AG04449 (cell line): ENCODE results near the gene MTHFR.

Source experiments
- CTCF ChIA-PET: fragments of 350-600 bp; formaldehyde crosslinking; extraction: SDS; loops from one replicate; lab custom pipeline; 2021; ENCODE audit warnings: antibody characterized with exemption; lab: Yijun Ruan, JAX
- POLR2A ChIA-PET: fragments of 400-600, 350-600 bp; formaldehyde crosslinking; extraction: SDS; loops from one replicate; lab custom pipeline; 2020; ENCODE audit warnings: antibody characterized with exemption, inconsistent platforms; lab: Yijun Ruan, JAX
- DNase-seq: peaks from one replicate; pipeline ENCODE4 v3.0.0-alpha.2; 2010; ENCODE audit warnings: low read depth, low spot score
- H3K4me3 ChIP-seq: 2 replicates; pipeline ENCODE4 v1.5.1; 2011; ENCODE audit warnings: low read depth, mild to moderate bottlenecking, control low read depth, low read length
- TF ChIP-seq, protein P1 (sequence below): IDR thresholded peaks from one replicate; pipeline ENCODE4 v1.5.1; 2011; ENCODE audit warnings: mild to moderate bottlenecking, moderate library complexity, low read length, control low read depth, inconsistent platforms; ENCODE audit not compliant: insufficient read depth; ENCODE audit errors: missing control alignments

Gene MTHFR

DNA sequence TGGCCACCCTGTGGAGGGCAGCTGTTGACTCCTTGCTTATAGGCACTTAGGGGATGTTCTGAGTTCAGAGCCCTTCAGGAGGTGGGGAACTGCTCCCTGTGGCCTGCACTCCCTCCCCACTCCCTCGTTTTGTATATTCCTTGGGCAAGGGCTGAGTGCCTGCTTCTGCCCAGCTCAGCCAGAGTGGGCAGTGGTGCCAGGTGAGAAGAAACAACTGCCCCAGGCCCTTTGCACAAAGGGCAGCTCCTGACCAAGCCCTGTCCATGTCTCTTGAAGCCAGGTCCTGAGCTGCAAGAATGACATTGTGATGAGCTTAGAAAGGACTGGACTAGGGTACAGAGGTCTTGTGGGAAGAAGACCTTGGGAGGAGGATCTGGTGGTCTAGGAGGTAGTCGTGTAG lies 67.7 kb downstream of the MTHFR start:
- CTCF ChIA-PET: interaction anchor here (1.0 to 4.8 kb wide), 3 partner anchors 11 to 47 kb away, joined by 4 to 21 read pairs (median 4); no protein-coding TSS in a partner anchor
- POLR2A ChIA-PET: no interaction called here
- no peak for DNase-seq
- TF ChIP-seq, protein P1, sequence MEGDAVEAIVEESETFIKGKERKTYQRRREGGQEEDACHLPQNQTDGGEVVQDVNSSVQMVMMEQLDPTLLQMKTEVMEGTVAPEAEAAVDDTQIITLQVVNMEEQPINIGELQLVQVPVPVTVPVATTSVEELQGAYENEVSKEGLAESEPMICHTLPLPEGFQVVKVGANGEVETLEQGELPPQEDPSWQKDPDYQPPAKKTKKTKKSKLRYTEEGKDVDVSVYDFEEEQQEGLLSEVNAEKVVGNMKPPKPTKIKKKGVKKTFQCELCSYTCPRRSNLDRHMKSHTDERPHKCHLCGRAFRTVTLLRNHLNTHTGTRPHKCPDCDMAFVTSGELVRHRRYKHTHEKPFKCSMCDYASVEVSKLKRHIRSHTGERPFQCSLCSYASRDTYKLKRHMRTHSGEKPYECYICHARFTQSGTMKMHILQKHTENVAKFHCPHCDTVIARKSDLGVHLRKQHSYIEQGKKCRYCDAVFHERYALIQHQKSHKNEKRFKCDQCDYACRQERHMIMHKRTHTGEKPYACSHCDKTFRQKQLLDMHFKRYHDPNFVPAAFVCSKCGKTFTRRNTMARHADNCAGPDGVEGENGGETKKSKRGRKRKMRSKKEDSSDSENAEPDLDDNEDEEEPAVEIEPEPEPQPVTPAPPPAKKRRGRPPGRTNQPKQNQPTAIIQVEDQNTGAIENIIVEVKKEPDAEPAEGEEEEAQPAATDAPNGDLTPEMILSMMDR: no peak
- H3K4me3 ChIP-seq: no peak overlapping the region

DNA sequence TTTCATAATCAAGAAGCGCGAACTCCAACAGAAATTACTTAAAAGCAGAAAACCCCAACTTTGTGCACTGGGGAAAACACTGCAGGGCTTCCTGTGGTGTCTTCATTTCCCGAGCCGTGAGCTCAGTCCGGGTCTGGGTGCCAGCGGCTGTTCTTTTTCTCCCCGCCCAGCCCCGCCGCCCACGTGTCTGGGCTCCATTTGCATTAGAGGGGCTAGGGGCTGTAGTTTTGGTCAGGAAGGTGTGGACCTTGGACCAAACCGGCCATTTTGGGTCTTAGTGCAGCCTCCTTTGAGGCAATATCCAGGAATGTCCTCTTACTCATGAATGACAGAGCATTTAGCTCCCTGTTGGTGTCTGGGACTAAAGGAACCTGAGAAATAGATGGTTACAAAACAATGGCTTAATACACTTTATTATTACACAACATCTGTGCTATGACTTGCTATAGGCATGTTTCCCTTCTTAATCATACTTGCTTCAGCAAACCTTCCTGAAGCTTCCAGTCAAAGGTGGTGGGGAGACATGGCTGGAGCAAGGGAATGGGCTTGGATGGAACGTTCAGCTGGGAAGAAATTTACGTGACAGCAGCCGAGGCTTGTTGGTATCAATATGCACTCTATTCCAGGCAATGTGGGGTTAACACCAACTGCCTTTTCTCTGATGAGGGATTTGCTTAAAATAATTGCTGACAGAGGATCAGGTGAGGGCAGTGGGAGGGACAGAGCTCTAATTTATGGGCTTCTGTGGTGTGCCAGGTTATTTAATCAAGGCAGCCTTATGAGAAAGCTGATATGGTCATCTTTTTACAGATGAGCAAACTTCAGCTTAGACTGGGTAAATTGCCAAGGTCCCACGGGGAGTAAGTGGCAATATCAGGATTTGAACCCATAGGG lies 68.8 kb downstream of the MTHFR start:
- peak; percentile 34 for DNase-seq
- CTCF ChIA-PET: interaction anchor here (0.6 to 4.8 kb wide), 5 partner anchors 15 to 699 kb away, joined by 3 to 21 read pairs (median 4); no protein-coding TSS in a partner anchor
- TF ChIP-seq, protein P1: no peak
- peak overlapping the region; percentile 89 for H3K4me3 ChIP-seq
- POLR2A ChIA-PET: interaction anchor here (1.4 to 1.8 kb wide), 3 partner anchors 50 to 171 kb away, joined by 5 read pairs; partner anchors contain the start of genes CLCN6 and MTHFR

DNA sequence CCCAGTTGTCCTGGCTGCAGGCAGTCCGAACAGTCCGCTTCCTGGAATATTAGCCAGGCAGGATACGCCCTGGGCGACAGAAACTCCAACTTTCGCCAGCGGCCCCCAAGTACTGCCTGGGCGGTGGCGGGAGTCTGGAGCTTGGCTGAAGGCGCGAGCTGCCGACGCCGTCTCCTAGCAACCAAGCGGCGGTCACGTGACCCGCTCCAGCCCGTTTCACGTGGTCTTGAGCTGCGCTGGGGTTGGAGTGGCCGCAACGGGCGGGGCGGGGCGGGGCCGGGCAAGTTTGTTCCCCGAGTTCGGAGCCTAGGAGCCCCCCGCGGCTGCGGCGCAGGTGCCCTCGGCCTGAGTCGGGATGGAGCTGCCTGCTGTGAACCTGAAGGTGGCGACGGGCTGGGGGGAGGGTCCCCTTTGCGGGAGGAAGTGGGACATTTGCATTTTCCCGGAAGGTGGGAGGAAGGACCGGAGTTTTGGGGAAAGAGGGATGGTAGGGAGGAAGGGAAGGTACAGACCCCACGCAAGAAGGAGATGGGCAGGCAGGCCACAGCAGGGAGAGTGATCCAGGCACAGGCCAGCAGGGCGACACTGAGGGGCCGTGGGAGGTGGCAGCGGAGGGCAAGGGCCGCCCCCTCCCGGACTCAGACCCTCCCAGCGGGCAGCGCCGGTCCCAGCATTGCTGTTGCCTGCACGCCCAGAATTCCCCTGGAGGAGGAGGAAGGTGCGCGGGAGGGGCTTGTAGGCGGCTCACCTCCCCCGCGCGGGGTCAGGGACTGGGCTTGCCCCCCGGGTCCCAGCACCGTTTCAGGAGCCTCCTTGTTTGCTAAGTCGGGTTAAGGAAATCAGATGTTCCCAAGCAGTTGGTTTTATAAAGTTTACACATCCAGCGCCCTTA lies 69.7 kb downstream of the MTHFR start, which contains the start of gene AGTRAP:
Gene AGTRAP (plus strand): TSS at position 283 of the 892 bp plus-strand sequence. CDS start 73 bp downstream, at position 356.
- ChIA-PET CTCF (interaction anchor here (1.0 to 4.8 kb wide), 7 partner anchors 16 to 698 kb away, joined by 3 to 21 read pairs (median 4); partner anchors contain the start of gene FBXO6), POLR2A (interaction anchor here (0.6 to 1.8 kb wide), 4 partner anchors 51 to 500 kb away, joined by 3 to 5 read pairs (median 5); partner anchors contain the start of genes CLCN6 and MTHFR)
- H3K4me3 ChIP-seq: peak within 1 kb of the TSS; percentile 89
- no peak for DNase-seq
- TF ChIP-seq, protein P1: peak; percentile 21
